Parathyroid adenoma (tissue), 2 donors: Measurements from ENCODE around the gene KATNB1.
"Not testable (repeated sequence)": the region's sequence is repeated elsewhere in the genome, so short reads cannot be mapped to it uniquely, and the experiment has no call there.

ENCODE experiments used
- H2AFZ ChIP-seq: fragments of 300-600 bp; sonication (generic); one replicate; pipeline ENCODE4 v1.7.0; 2017; ENCODE audit warnings: antibody characterized with exemption, mild to moderate bottlenecking
- H3K27ac ChIP-seq: fragments of 300-600 bp; sonication (generic); one replicate; pipeline ENCODE4 v1.7.0; 2017
- H3K27me3 ChIP-seq: fragments of 300-600 bp; sonication (generic); one replicate; pipeline ENCODE4 v1.7.0; 2017; ENCODE audit warnings: low read length; ENCODE audit not compliant: control insufficient read depth, insufficient read depth
- H3K36me3 ChIP-seq: fragments of 300-600 bp; sonication (generic); one replicate; pipeline ENCODE4 v1.7.0; 2017; ENCODE audit warnings: low read length; ENCODE audit not compliant: control insufficient read depth, insufficient read depth
- H3K4me1 ChIP-seq: fragments of 300-600 bp; sonication (generic); one replicate; pipeline ENCODE4 v1.7.0; 2017; ENCODE audit warnings: control low read depth
- H3K4me2 ChIP-seq: fragments of 300-600 bp; sonication (generic); one replicate; pipeline ENCODE4 v1.7.0; 2017; ENCODE audit warnings: low read length
- H3K4me3 ChIP-seq: fragments of 300-600 bp; sonication (generic); one replicate; pipeline ENCODE4 v1.7.0; 2017; ENCODE audit warnings: low read depth, low read length
- H3K79me2 ChIP-seq: fragments of 300-600 bp; sonication (generic); one replicate; pipeline ENCODE4 v1.7.0; 2017; ENCODE audit warnings: control low read depth
- H3K9ac ChIP-seq: fragments of 300-600 bp; sonication (generic); one replicate; pipeline ENCODE4 v1.7.0; 2017; ENCODE audit warnings: mild to moderate bottlenecking
- H3K9me3 ChIP-seq: fragments of 300-600 bp; sonication (generic); one replicate; pipeline ENCODE4 v1.7.0; 2017; ENCODE audit warnings: low read length; ENCODE audit not compliant: control insufficient read depth
- TF ChIP-seq, protein P1 (sequence below): fragments of 300-600 bp; sonication (generic); IDR thresholded peaks from one replicate; pipeline ENCODE4 v1.7.0; 2017; ENCODE audit warnings: antibody characterized with exemption, mild to moderate bottlenecking
- donor health status: primary hyperparathyroidism.

KATNB1 gene

DNA sequence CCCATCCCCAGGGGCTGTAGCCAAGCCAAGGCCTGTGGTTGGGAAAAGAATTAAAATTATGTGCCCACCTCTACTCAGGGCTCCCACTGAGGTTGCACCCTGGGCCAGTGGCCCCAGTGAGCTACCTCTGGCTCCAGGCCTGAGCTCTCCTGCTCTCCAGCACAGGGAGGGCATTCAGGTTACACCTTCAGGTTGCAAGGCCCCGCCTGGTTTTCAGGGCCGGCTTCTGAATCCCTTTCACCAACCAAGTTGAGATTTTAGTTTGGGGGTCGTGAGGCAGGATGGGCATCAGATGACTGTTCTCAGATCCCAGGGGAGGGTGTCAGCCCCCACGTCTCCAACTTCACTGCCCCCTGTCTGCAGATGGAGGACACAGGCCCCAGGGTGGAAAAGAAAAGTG, 8.0 kb upstream of the KATNB1 start:
- H3K36me3 ChIP-seq = no peaks in the 10 kb centered on the region
- H3K79me2 ChIP-seq = no peaks in the 10 kb centered on the region
- no peak overlapping the region for H3K9ac ChIP-seq
- H3K4me3 ChIP-seq = no peak overlapping the region
- no peaks in the 10 kb centered on the region for H3K9me3 ChIP-seq
- no peaks in the 10 kb centered on the region for H3K4me1 ChIP-seq
- no peak overlapping the region for H3K4me2 ChIP-seq
- no peak overlapping the region for H3K27ac ChIP-seq
- no peak overlapping the region for H2AFZ ChIP-seq
- no peaks in the 10 kb centered on the region for H3K27me3 ChIP-seq
- TF ChIP-seq, protein P1, sequence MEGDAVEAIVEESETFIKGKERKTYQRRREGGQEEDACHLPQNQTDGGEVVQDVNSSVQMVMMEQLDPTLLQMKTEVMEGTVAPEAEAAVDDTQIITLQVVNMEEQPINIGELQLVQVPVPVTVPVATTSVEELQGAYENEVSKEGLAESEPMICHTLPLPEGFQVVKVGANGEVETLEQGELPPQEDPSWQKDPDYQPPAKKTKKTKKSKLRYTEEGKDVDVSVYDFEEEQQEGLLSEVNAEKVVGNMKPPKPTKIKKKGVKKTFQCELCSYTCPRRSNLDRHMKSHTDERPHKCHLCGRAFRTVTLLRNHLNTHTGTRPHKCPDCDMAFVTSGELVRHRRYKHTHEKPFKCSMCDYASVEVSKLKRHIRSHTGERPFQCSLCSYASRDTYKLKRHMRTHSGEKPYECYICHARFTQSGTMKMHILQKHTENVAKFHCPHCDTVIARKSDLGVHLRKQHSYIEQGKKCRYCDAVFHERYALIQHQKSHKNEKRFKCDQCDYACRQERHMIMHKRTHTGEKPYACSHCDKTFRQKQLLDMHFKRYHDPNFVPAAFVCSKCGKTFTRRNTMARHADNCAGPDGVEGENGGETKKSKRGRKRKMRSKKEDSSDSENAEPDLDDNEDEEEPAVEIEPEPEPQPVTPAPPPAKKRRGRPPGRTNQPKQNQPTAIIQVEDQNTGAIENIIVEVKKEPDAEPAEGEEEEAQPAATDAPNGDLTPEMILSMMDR = no peak

DNA sequence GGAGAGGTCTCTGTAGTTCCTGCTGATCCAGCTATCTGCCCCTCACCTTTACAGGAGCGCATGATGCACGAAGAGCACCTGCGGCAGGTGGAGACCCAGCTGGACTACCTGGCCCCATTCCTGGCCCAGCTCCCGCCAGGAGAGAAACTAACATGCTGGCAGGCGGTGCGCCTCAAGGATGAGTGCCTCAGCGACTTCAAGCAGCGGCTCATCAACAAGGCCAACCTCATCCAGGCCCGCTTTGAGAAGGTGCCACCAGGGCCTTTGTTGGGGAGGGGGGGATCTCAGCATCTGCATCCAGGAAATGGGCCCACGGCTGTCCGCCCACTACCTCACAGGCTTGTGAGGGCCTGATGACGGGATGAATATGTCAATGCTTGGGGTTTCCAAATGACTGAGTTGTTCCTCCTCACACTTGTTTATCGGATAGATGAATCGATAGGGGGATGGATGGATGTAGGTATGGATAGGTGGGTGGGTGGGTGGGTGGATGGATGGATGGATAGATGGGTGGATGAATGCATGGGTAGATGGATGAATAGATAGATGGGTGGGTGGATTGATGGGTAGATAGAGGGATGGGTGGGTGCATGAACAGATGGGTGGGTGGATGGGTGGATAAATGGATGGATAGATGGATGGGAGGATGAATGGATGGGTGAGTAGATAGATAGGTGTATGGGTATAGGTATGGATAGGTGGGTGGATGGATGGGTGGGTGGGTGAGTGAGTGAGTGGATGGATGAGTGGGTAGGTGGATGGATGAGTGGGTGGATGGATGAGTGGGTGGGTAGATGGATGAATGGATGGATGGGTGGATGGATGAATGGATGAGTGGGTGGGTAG, 7.0 kb upstream of the KATNB1 start:
- no peak overlapping the region for H3K27ac ChIP-seq
- H3K4me1 ChIP-seq = no peaks in the 10 kb centered on the region
- no peak overlapping the region for H3K4me2 ChIP-seq
- no peaks in the 10 kb centered on the region for H3K36me3 ChIP-seq
- no peaks in the 10 kb centered on the region for H3K27me3 ChIP-seq
- no peaks in the 10 kb centered on the region for H3K79me2 ChIP-seq
- H2AFZ ChIP-seq = no peak overlapping the region
- no peaks in the 10 kb centered on the region for H3K9me3 ChIP-seq
- H3K9ac ChIP-seq = no peak overlapping the region
- TF ChIP-seq, protein P1 = no peak
- H3K4me3 ChIP-seq = no peak overlapping the region

DNA sequence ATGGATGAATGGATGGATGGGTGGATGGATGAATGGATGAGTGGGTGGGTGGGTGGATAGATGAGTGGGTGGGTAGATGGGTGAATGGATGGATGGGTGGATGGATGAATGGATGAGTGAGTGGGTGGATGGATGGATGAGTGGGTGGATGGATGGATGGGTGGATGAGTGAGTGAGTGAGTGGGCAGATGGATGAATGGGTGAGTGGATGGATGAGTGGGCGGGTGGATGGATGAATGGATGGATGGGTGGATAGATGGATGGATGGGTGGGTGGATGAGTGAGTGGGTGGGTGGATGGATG, 6.4 kb upstream of the KATNB1 start:
- no peaks in the 10 kb centered on the region for H3K9me3 ChIP-seq
- no peak overlapping the region for H3K9ac ChIP-seq
- no peaks in the 10 kb centered on the region for H3K27me3 ChIP-seq
- no peak overlapping the region for H3K27ac ChIP-seq
- no peak overlapping the region for H3K4me2 ChIP-seq
- no peaks in the 10 kb centered on the region for H3K36me3 ChIP-seq
- no peaks in the 10 kb centered on the region for H3K4me1 ChIP-seq
- TF ChIP-seq, protein P1 = no peak
- no peak overlapping the region for H3K4me3 ChIP-seq
- H3K79me2 ChIP-seq = no peaks in the 10 kb centered on the region
- H2AFZ ChIP-seq = no peak overlapping the region

GRCh38 chr16:57729852-57730251, 5.7 kb upstream of the KATNB1 start:
- not testable (repeated sequence) for H2AFZ ChIP-seq, H3K9me3 ChIP-seq, H3K4me3 ChIP-seq, H3K79me2 ChIP-seq, H3K27me3 ChIP-seq, H3K4me1 ChIP-seq, H3K36me3 ChIP-seq, H3K27ac ChIP-seq, H3K4me2 ChIP-seq, H3K9ac ChIP-seq

GRCh38 chr16:57730771-57731730, 4.5 kb upstream of the KATNB1 start:
- no peaks in the 10 kb centered on the region for H3K4me1 ChIP-seq

More at GRCh38 chr16:57730771-57731730, 4.5 kb upstream of the KATNB1 start:
- TF ChIP-seq, protein P1 = no peak
- Histone ChIP-seq H3K4me3 (no peak overlapping the region), H3K27ac (no peak overlapping the region), H3K9me3 (no peaks in the 10 kb centered on the region), H3K27me3 (no peaks in the 10 kb centered on the region), H2AFZ (no peak overlapping the region), H3K36me3 (no peaks in the 10 kb centered on the region), H3K79me2 (no peaks in the 10 kb centered on the region), H3K4me2 (no peak overlapping the region), H3K9ac (no peak overlapping the region)
